HG03045 (cell line): ENCODE results near the gene HAPLN2.
"Not testable (repeated sequence)": the region's sequence is repeated elsewhere in the genome, so short reads cannot be mapped to it uniquely, and the experiment has no call there.

Source experiments
- ATAC-seq: cut with Tn5 transposase; IDR thresholded peaks from one replicate; pipeline ENCODE4 v1.9.1; 2021; ENCODE audit warnings: mild to moderate bottlenecking, moderate library complexity; ENCODE audit not compliant: unreplicated experiment

Gene HAPLN2

GRCh38 chr1:156618853-156619581, at the start of gene HAPLN2:
TSS of gene HAPLN2 (plus strand) at chr1:156619415. CDS start at chr1:156623491, 4,076 bp downstream.
- no peak for ATAC-seq

GRCh38 chr1:156571261-156571852, 47.9 kb upstream of the HAPLN2 start:
- no peak for ATAC-seq

- ATAC-seq: peak; percentile 76
Measured at GRCh38 chr1:156571919-156572662, 47.1 kb upstream of the HAPLN2 start, which contains the start of gene IQGAP3. TSS of gene IQGAP3 (minus strand) at chr1:156572565. CDS start at chr1:156572529, 36 bp downstream.

GRCh38 chr1:156572663-156573018, 46.6 kb upstream of the HAPLN2 start:
- no peak for ATAC-seq

GRCh38 chr1:156574039-156574633, 45.1 kb upstream of the HAPLN2 start:
- ATAC-seq: no peak

- ATAC-seq: no peak
Measured at GRCh38 chr1:156577550-156577949, 41.7 kb upstream of the HAPLN2 start.

GRCh38 chr1:156578055-156578454, 41.2 kb upstream of the HAPLN2 start:
- ATAC-seq: no peak

GRCh38 chr1:156579472-156579871, 39.7 kb upstream of the HAPLN2 start, which contains the start of gene TTC24:
TSS of gene TTC24 (plus strand) at chr1:156579723. CDS start at chr1:156581365, 1,642 bp downstream.
- ATAC-seq: no peak

- ATAC-seq: no peak
Measured at GRCh38 chr1:156581661-156582387, 37.4 kb upstream of the HAPLN2 start.

- no peak for ATAC-seq
Measured at GRCh38 chr1:156582388-156583017, 36.7 kb upstream of the HAPLN2 start.

GRCh38 chr1:156583821-156584622, 35.2 kb upstream of the HAPLN2 start:
- no peak for ATAC-seq

GRCh38 chr1:156584813-156585212, 34.4 kb upstream of the HAPLN2 start:
- ATAC-seq: no peak

GRCh38 chr1:156586323-156586722, 32.9 kb upstream of the HAPLN2 start:
- no peak for ATAC-seq

GRCh38 chr1:156586892-156587477, 32.2 kb upstream of the HAPLN2 start:
- ATAC-seq: no peak

GRCh38 chr1:156587927-156588326, 31.3 kb upstream of the HAPLN2 start:
- ATAC-seq: not testable (repeated sequence)

- no peak for ATAC-seq
Measured at GRCh38 chr1:156589546-156589945, 29.7 kb upstream of the HAPLN2 start.

- no peak for ATAC-seq
Measured at GRCh38 chr1:156590326-156591180, 28.7 kb upstream of the HAPLN2 start.

GRCh38 chr1:156591181-156591431, 28.1 kb upstream of the HAPLN2 start:
- ATAC-seq: no peak
